GM10266 (cell line): Measurements from ENCODE around the gene STN1.

Experiments
- DNase-seq: peaks from one replicate; pipeline ENCODE4 v3.0.0; 2012; ENCODE audit errors: extremely low spot score
- TF ChIP-seq, protein P1 (sequence below): IDR thresholded peaks from 2 replicates; pipeline ENCODE4 v1.5.1; 2012; ENCODE audit warnings: mild to moderate bottlenecking, low read depth; ENCODE audit not compliant: control insufficient read depth, insufficient read depth; ENCODE audit errors: missing control alignments

Gene STN1

DNA sequence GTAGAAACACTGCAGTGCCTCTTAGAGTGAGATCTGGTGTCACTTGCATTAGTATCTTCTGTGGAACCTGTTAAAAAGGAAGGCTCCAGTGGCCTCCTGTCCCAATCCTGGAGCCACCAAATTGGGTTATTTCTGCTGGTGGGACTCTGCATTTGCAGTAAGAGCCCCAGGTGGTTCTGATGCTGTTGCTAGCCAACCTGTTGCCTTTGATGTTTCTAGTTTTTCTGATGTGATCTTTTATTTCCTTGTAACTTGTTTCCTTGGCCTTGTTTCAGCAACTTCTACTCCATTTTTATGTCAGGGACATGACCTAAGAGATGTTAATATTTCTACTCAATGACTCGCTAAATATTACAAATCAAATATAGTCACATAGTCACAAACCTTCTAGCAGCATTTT, 12.5 kb upstream of the STN1 start:
- no peak for DNase-seq
- TF ChIP-seq, protein P1, sequence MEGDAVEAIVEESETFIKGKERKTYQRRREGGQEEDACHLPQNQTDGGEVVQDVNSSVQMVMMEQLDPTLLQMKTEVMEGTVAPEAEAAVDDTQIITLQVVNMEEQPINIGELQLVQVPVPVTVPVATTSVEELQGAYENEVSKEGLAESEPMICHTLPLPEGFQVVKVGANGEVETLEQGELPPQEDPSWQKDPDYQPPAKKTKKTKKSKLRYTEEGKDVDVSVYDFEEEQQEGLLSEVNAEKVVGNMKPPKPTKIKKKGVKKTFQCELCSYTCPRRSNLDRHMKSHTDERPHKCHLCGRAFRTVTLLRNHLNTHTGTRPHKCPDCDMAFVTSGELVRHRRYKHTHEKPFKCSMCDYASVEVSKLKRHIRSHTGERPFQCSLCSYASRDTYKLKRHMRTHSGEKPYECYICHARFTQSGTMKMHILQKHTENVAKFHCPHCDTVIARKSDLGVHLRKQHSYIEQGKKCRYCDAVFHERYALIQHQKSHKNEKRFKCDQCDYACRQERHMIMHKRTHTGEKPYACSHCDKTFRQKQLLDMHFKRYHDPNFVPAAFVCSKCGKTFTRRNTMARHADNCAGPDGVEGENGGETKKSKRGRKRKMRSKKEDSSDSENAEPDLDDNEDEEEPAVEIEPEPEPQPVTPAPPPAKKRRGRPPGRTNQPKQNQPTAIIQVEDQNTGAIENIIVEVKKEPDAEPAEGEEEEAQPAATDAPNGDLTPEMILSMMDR = no peak

- TF ChIP-seq, protein P1 = no peak
- DNase-seq = no peak
Measured at GRCh38 chr10:103929381-103929921, 11.5 kb upstream of the STN1 start.

DNA sequence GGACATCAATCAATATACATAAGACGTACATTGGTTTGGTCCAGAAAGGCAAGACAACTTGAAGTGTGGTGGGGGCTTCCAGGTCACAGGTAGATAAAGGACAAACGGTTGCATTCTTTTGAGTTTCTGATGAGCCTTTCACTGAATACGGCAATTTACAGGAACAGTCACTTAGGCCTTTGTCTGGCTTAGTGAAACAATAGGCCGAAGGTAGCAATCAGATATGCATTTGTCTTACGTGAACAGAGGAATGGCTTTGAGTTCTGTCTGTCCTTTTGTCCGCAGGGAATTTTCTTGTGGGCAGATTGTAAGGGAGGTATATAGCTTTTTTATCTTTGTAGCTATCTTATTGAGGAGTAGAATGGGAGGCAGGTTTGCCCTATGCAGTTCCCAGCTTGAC, 10.8 kb upstream of the STN1 start:
- no peak for DNase-seq
- TF ChIP-seq, protein P1 = no peak

GRCh38 chr10:103926722-103927319, 8.8 kb upstream of the STN1 start:
- TF ChIP-seq, protein P1 = no peak
- no peak for DNase-seq

- TF ChIP-seq, protein P1 = no peak
- DNase-seq = no peak
Measured at GRCh38 chr10:103925591-103925990, 7.6 kb upstream of the STN1 start.

DNA sequence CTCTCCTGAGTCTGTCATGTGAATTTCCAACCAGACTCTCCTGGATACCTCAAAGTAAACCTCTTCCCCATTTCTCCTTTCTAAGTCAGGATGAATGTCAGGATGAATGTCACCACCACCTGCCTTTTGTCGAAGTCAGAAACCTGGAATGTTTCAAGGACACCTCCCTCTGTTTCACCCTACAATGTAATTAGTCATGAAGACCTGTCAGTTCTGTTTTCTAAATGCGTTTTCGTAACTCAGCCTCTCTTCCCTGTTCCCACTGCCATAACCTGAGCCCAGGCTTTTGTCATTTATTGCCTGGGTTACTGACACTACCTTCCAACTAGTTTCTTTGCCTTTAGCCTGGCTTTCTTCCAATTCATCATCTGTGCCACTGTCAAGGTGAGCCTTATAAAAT, 5.5 kb upstream of the STN1 start:
- DNase-seq = no peak
- TF ChIP-seq, protein P1 = no peak

DNA sequence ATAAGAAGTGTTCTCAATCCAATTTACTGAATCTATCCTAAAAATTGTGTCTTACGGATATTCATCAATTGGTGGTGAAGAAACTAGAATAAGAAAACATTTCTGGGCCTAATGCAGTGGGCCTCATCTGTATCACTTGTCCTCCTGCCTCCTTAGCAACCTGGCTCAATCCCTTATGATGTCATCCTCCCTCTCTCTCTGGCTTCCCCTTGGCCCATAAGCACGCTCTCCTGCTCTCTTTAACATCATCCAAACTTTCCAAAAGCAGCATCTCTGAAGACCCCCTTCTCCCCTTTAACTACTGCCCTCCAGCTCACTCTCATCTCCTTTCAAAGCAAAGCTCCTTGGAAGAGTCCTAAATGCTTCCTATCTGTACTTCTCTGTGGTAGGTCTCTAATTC, 4.7 kb upstream of the STN1 start:
- DNase-seq = no peak
- TF ChIP-seq, protein P1 = no peak
